Keratinocyte (primary cell): ENCODE measurements around the gene EMP3. TPM values are rescaled to one million over a fixed set of nuclear protein-coding genes. Genes with fewer than 3 reads are reported as not detected.

Source experiments
- DNase-seq: peaks from one replicate; pipeline ENCODE4 v3.0.0-alpha.2; 2011; ENCODE audit warnings: low read depth, missing footprints, low spot score
- FAIRE-seq: peaks from 2 replicates; lab custom pipeline; 2011; peaks lifted over from hg19 to GRCh38; lab: Jason Lieb, UNC
- H2AFZ ChIP-seq: 2 replicates; pipeline ENCODE4 v1.6.0; 2012; ENCODE audit warnings: low read length, control low read depth, inconsistent platforms; ENCODE audit not compliant: control insufficient read depth
- H3K27ac ChIP-seq: 2 replicates; pipeline ENCODE4 v1.5.1; 2011; ENCODE audit warnings: low read length; ENCODE audit not compliant: control insufficient read depth, insufficient read depth
- H3K27me3 ChIP-seq: 3 replicates; pipeline ENCODE4 v1.6.0; 2011; ENCODE audit warnings: low read length; ENCODE audit not compliant: control insufficient read depth, insufficient read depth; ENCODE audit errors: extremely low read depth
- H3K36me3 ChIP-seq, 2 experiments: 2 replicates in 1 of 2; 3 replicates in 1 of 2; pipeline ENCODE4 v1.5.1; 2011; ENCODE audit warnings: low read length in 2 of 2, mild to moderate bottlenecking in 1 of 2; ENCODE audit not compliant: control insufficient read depth in 2 of 2, insufficient read depth in 2 of 2; ENCODE audit errors: extremely low read depth in 1 of 2
- H3K4me1 ChIP-seq: 3 replicates; pipeline ENCODE4 v1.5.1; 2011; ENCODE audit warnings: low read length; ENCODE audit not compliant: control insufficient read depth, insufficient read depth; ENCODE audit errors: extremely low read depth
- H3K4me2 ChIP-seq: 3 replicates; pipeline ENCODE4 v1.6.0; 2011; ENCODE audit warnings: low read depth, low read length; ENCODE audit not compliant: control insufficient read depth, insufficient read depth; ENCODE audit errors: extremely low read depth
- H3K4me3 ChIP-seq, 3 experiments: fragments of 200-600 bp in 1 of 3; sonication (generic) in 1 of 3; 2 replicates in 2 of 3; 3 replicates in 1 of 3; pipeline ENCODE4 v1.5.1; 2011 to 2016; ENCODE audit warnings: low read length in 3 of 3, mild to moderate bottlenecking in 3 of 3, control low read depth in 2 of 3, inconsistent platforms in 1 of 3, low read depth in 1 of 3, mixed read lengths in 1 of 3, mixed run types in 1 of 3, moderate library complexity in 1 of 3; ENCODE audit not compliant: control insufficient read depth in 2 of 3, insufficient read depth in 2 of 3; ENCODE audit errors: extremely low read depth in 1 of 3
- H3K79me2 ChIP-seq: 2 replicates; pipeline ENCODE4 v1.6.0; 2012; ENCODE audit warnings: low read length; ENCODE audit not compliant: control insufficient read depth, insufficient read depth
- H3K9ac ChIP-seq: 3 replicates; pipeline ENCODE4 v1.6.0; 2011; ENCODE audit warnings: low read length; ENCODE audit not compliant: control insufficient read depth, insufficient read depth; ENCODE audit errors: extremely low read depth
- H3K9me1 ChIP-seq: 3 replicates; pipeline ENCODE4 v1.6.0; 2011; ENCODE audit warnings: low read length; ENCODE audit not compliant: control insufficient read depth, insufficient read depth; ENCODE audit errors: extremely low read depth
- H3K9me3 ChIP-seq: 2 replicates; pipeline ENCODE4 v1.5.1; 2012; ENCODE audit warnings: low read depth, low read length; ENCODE audit not compliant: control insufficient read depth
- H4K20me1 ChIP-seq: 3 replicates; pipeline ENCODE4 v1.6.0; 2011; ENCODE audit warnings: low read length; ENCODE audit not compliant: control insufficient read depth, insufficient read depth; ENCODE audit errors: extremely low read depth
- CTCF ChIP-seq, 3 experiments: IDR thresholded peaks in 1 of 3; conservative IDR thresholded peaks in 1 of 3; optimal IDR thresholded peaks in 1 of 3; 2 replicates in 2 of 3; 3 replicates in 1 of 3; pipeline versions ENCODE3 to v1.5.1; 2011; ENCODE audit warnings: low read length in 3 of 3, mild to moderate bottlenecking in 3 of 3, moderate library complexity in 2 of 3, control low read depth in 1 of 3, inconsistent platforms in 1 of 3; ENCODE audit not compliant: insufficient read depth in 2 of 3; ENCODE audit errors: extremely low read depth in 1 of 3
- EZH2 ChIP-seq: IDR thresholded peaks from one replicate; pipeline ENCODE4 v1.6.1; 2012; ENCODE audit warnings: inconsistent platforms, mild to moderate bottlenecking, low read length, moderate library complexity
- dilution Hi-C: fragments of 300-500 bp; cut with MboI; formaldehyde crosslinking; loops from one replicate; pipeline ENCODE4 v1.7.0; 2020; ENCODE audit warnings: low sequenced_read_pairs; ENCODE audit not compliant: extremely low pct_ligation_motif_present
- polyA plus RNA-seq, 5 experiments: library from polyadenylated mRNA; depleted of rRNA in 3 of 5; stranded (reverse) in 3 of 5; stranded (forward) in 1 of 5; unstranded in 1 of 5; fragments of >200 nt; gene quantifications; 1 replicate in 1 of 5; 2 replicates in 3 of 5; 3 replicates in 1 of 5; pipeline versions ENCODE4 v1.2.1 to v1.2.3, GENCODE V29; 2011 to 2012; ENCODE audit warnings: missing spikeins in 2 of 5, low read depth in 1 of 5, low replicate concordance in 1 of 5

EMP3 gene
- polyA plus RNA-seq, 1 donor (not counting 4 experiments of a cell fraction or from before 2014, with no cell fraction given), result 177 TPM

DNA sequence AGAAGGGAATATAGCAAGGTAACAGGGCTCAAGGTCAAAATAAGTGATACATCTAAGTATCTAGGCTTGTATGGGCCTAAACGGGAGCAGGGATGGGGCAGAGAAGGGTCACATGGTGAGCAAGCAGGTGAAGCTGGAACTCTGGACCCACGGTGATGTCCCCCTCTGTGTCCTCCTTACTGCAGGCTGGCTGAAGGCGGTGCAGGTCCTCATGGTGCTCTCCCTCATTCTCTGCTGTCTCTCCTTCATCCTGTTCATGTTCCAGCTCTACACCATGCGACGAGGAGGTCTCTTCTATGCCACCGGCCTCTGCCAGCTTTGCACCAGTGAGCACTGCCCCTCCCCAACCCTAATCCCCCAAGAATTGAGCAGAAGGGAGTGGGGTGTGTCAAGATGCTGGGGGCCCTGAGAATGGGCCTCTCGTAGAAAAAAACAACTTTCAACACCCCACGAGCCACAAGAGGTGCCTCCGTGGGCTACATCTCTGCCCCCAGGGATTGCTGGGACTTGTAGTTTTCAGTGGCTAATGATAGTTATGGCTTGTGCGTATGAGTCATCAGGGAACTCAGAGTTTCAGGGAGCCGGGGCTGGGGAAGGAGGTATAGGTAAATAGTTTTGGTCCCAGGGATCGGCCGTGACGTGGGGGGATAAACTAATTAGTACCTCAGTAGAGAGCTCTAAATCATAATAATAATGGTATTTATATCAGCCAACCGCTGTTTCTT, 4.0 kb downstream of the EMP3 start:
- peaks cover 15% of the 10 kb centered on the region for H3K79me2 ChIP-seq
- DNase-seq, result no peak
- H3K9me1 ChIP-seq, result no peaks in the 10 kb centered on the region
- no peaks in the 10 kb centered on the region for H3K27me3 ChIP-seq
- H2AFZ ChIP-seq, result no peak overlapping the region
- peak overlapping the region; percentile 54 for H3K9ac ChIP-seq
- H3K36me3 ChIP-seq, result peaks cover 3 to 6% of the 10 kb centered on the region in 2 experiments
- peak overlapping the region; percentile 57 for H3K27ac ChIP-seq
- dilution Hi-C loops, result no loop called here
- peak overlapping the region in 2 of 3 experiments; percentile 49 to 55 for H3K4me3 ChIP-seq
- no peaks in the 10 kb centered on the region for H4K20me1 ChIP-seq
- TF ChIP-seq CTCF (optimal IDR thresholded peaks at IDR 0.05 in 1 of 3, IDR thresholded peaks at IDR 0.05 in 1 of 3, conservative IDR thresholded peaks at IDR 0.05 in 1 of 3; ENCODE audit: extremely low read depth in 1 of 3, insufficient read depth in 2 of 3, low read length in 3 of 3), result no peak
- FAIRE-seq, result peak; percentile 23
- H3K4me2 ChIP-seq, result peak overlapping the region; percentile 85
- H3K4me1 ChIP-seq, result peaks cover 47% of the 10 kb centered on the region
- no peaks in the 10 kb centered on the region for H3K9me3 ChIP-seq

- H3K79me2 ChIP-seq, result peaks cover 15% of the 10 kb centered on the region
- H3K9me3 ChIP-seq, result no peaks in the 10 kb centered on the region
- peaks cover 3 to 6% of the 10 kb centered on the region in 2 experiments for H3K36me3 ChIP-seq
- no peak overlapping the region for H2AFZ ChIP-seq
- peak overlapping the region; percentile 85 for H3K4me2 ChIP-seq
- dilution Hi-C loops, result no loop called here
- peak overlapping the region; percentile 19 to 55 (median 49) for H3K4me3 ChIP-seq
- H3K27ac ChIP-seq, result peak overlapping the region; percentile 57
- no peak for TF ChIP-seq EZH2
- TF ChIP-seq CTCF (optimal IDR thresholded peaks at IDR 0.05 in 1 of 3, IDR thresholded peaks at IDR 0.05 in 1 of 3, conservative IDR thresholded peaks at IDR 0.05 in 1 of 3; ENCODE audit: extremely low read depth in 1 of 3, insufficient read depth in 2 of 3, low read length in 3 of 3), result peak in 1 of 3 experiments; percentile 15
- no peaks in the 10 kb centered on the region for H3K27me3 ChIP-seq
- no peaks in the 10 kb centered on the region for H3K9me1 ChIP-seq
- peak overlapping the region; percentile 54 for H3K9ac ChIP-seq
- DNase-seq (no peak), FAIRE-seq (no peak)
- H3K4me1 ChIP-seq, result peaks cover 42% of the 10 kb centered on the region
- no peaks in the 10 kb centered on the region for H4K20me1 ChIP-seq
Observed at GRCh38 chr19:48330012-48330681, 4.8 kb downstream of the EMP3 start.
